ENCODE results near the gene ADAD1.

- no peak for TF ChIP-seq TARDBP (IDR thresholded peaks at IDR 0.05)
- TF ChIP-seq ZNF384 (IDR thresholded peaks at IDR 0.05), result no peak
- no peak for TF ChIP-seq SUZ12 (IDR thresholded peaks at IDR 0.05)
- TF ChIP-seq BHLHE40 (IDR thresholded peaks at IDR 0.05; ENCODE audit: borderline replicate concordance), result no peak
These were observed 52.5 kb downstream of the ADAD1 start for GRCh38 chr4:122431351-122431750.
